ENCODE measurements around the gene CST11. TPM values are rescaled to one million over a fixed set of nuclear protein-coding genes. Genes with fewer than 3 reads are reported as not detected.

CST11 gene
- total and polyA plus RNA-seq, 7 experiments from 2014 or later: not detected

- peak overlapping the region; percentile 83 to 95 (median 89) for H3K27ac Mint-ChIP-seq
- CTCF ChIA-PET: interaction anchor here (1.0 to 1.1 kb wide), 2 partner anchors 22 to 70 kb away, joined by 3 read pairs; no protein-coding TSS in a partner anchor
- no peaks in the 10 kb centered on the region for H3K9me3 Mint-ChIP-seq
- H3K27me3 ChIP-seq (ENCODE audit: control insufficient read depth in 2 of 2, insufficient read depth in 2 of 2, low read length in 2 of 2): no peaks in the 10 kb centered on the region
- ATAC-seq: no peak
- intact Hi-C loops (cut with micrococcal nuclease): no loop called here
- peaks cover 0 to 6% (median 5%) of the 10 kb centered on the region in 5 donors for H3K36me3 Mint-ChIP-seq
- H3K4me3 Mint-ChIP-seq: peak overlapping the region; percentile 86 to 98 (median 93)
- peak overlapping the region; percentile 84 for H3K4me3 ChIP-seq (ENCODE audit: low read length)
- peaks cover 7 to 35% of the 10 kb centered on the region in 2 donors for H3K4me1 ChIP-seq (ENCODE audit: control insufficient read depth in 2 of 2, insufficient read depth in 2 of 2, low read length in 2 of 2)
- H3K4me1 Mint-ChIP-seq: peaks cover 26 to 63% (median 47%) of the 10 kb centered on the region in 7 donors
- POLR2A ChIA-PET: interaction anchor here (0.6 to 1.9 kb wide), 5 partner anchors 40 to 182 kb away, joined by 3 to 14 read pairs (median 4); partner anchors contain the start of gene NXT1
- peaks cover 0 to 7% (median 2%) of the 10 kb centered on the region in 5 donors for H3K27me3 Mint-ChIP-seq
- H3K9me3 ChIP-seq (ENCODE audit: control insufficient read depth in 2 of 3, low read length in 3 of 3): no peaks in the 10 kb centered on the region
- DNase-seq: no peak
- peaks cover 0 to 9% (median 0%) of the 10 kb centered on the region in 3 experiments for H3K36me3 ChIP-seq (ENCODE audit: control insufficient read depth in 2 of 3, insufficient read depth in 3 of 3, low read length in 3 of 3)
- peak overlapping the region; percentile 87 for H3K27ac ChIP-seq (ENCODE audit: low read depth, low read length)
Measured at GRCh38 chr20:23419657-23419994, 33.0 kb downstream of the CST11 start.

GRCh38 chr20:23417861-23418260, 34.8 kb downstream of the CST11 start:
- ChIA-PET POLR2A (interaction anchor here (0.9 kb wide), 1 partner anchor 68 kb away, joined by 3 read pairs; no protein-coding TSS in a partner anchor), CTCF (no interaction called here)
- Mint-ChIP-seq H3K4me3 (peak overlapping the region in 1 of 10 donors; percentile 51), H3K4me1 (peaks cover 29 to 66% (median 56%) of the 10 kb centered on the region in 7 donors), H3K9me3 (no peaks in the 10 kb centered on the region), H3K36me3 (peaks cover 0 to 7% (median 0%) of the 10 kb centered on the region in 5 donors), H3K27ac (peak overlapping the region in 2 of 9 donors; percentile 38 to 74), H3K27me3 (peaks cover 0 to under 1% (median 0%) of the 10 kb centered on the region in 5 donors)
- no peaks in the 10 kb centered on the region for H3K9me3 ChIP-seq (ENCODE audit: control insufficient read depth in 2 of 3, low read length in 3 of 3)
- no peaks in the 10 kb centered on the region for H3K27me3 ChIP-seq (ENCODE audit: control insufficient read depth in 2 of 2, insufficient read depth in 2 of 2, low read length in 2 of 2)
- H3K27ac ChIP-seq (ENCODE audit: low read depth, low read length): no peak overlapping the region
- no peak overlapping the region for H3K4me3 ChIP-seq (ENCODE audit: low read length)
- ATAC-seq (no peak), DNase-seq (no peak)
- intact Hi-C loops (cut with micrococcal nuclease): loop anchor here in 1 of 2 donors (2.0 kb wide), 1 partner anchor 1779 kb away; no protein-coding TSS in a partner anchor
- H3K4me1 ChIP-seq (ENCODE audit: control insufficient read depth in 2 of 2, insufficient read depth in 2 of 2, low read length in 2 of 2): peaks cover 7 to 35% of the 10 kb centered on the region in 2 donors
- H3K36me3 ChIP-seq (ENCODE audit: control insufficient read depth in 2 of 3, insufficient read depth in 3 of 3, low read length in 3 of 3): peaks cover 0 to 9% (median 0%) of the 10 kb centered on the region in 3 experiments

- peaks cover 0 to 7% (median 0%) of the 10 kb centered on the region in 3 experiments for H3K36me3 ChIP-seq (ENCODE audit: control insufficient read depth in 2 of 3, insufficient read depth in 3 of 3, low read length in 3 of 3)
- ChIA-PET CTCF (no interaction called here), POLR2A (no interaction called here)
- peaks cover 7 to 31% of the 10 kb centered on the region in 2 donors for H3K4me1 ChIP-seq (ENCODE audit: control insufficient read depth in 2 of 2, insufficient read depth in 2 of 2, low read length in 2 of 2)
- peak overlapping the region in 2 of 9 donors; percentile 7 to 36 for H3K27ac Mint-ChIP-seq
- H3K36me3 Mint-ChIP-seq: peaks cover 0 to 11% (median 0%) of the 10 kb centered on the region in 5 donors
- peak overlapping the region in 1 of 10 donors; percentile 10 for H3K4me3 Mint-ChIP-seq
- DNase-seq (no peak), ATAC-seq (peak; percentile 52)
- intact Hi-C loops (cut with micrococcal nuclease): loop anchor here in 1 of 2 donors (2.0 kb wide), 1 partner anchor 1781 kb away; no protein-coding TSS in a partner anchor
- H3K4me3 ChIP-seq (ENCODE audit: low read length): no peak overlapping the region
- H3K27me3 Mint-ChIP-seq: no peaks in the 10 kb centered on the region
- H3K9me3 Mint-ChIP-seq: no peaks in the 10 kb centered on the region
- H3K4me1 Mint-ChIP-seq: peaks cover 29 to 69% (median 59%) of the 10 kb centered on the region in 7 donors
- H3K9me3 ChIP-seq (ENCODE audit: control insufficient read depth in 2 of 3, low read length in 3 of 3): no peaks in the 10 kb centered on the region
- no peak overlapping the region for H3K27ac ChIP-seq (ENCODE audit: low read depth, low read length)
- no peaks in the 10 kb centered on the region for H3K27me3 ChIP-seq (ENCODE audit: control insufficient read depth in 2 of 2, insufficient read depth in 2 of 2, low read length in 2 of 2)
Measured at GRCh38 chr20:23415959-23416583, 36.6 kb downstream of the CST11 start.

GRCh38 chr20:23415555-23415954, 37.1 kb downstream of the CST11 start:
- Mint-ChIP-seq H3K27ac (peak overlapping the region in 2 of 9 donors; percentile 7 to 36), H3K4me3 (peak overlapping the region in 2 of 10 donors; percentile 4 to 25), H3K36me3 (peaks cover 0 to 12% (median 0%) of the 10 kb centered on the region in 5 donors), H3K4me1 (peaks cover 30 to 71% (median 61%) of the 10 kb centered on the region in 7 donors), H3K27me3 (no peaks in the 10 kb centered on the region), H3K9me3 (no peaks in the 10 kb centered on the region)
- DNase-seq (no peak), ATAC-seq (no peak)
- Histone ChIP-seq H3K4me3 (ENCODE audit: low read length) (no peak overlapping the region), H3K36me3 (ENCODE audit: control insufficient read depth in 2 of 3, insufficient read depth in 3 of 3, low read length in 3 of 3) (peaks cover 0 to 2% (median 0%) of the 10 kb centered on the region in 3 experiments), H3K9me3 (ENCODE audit: control insufficient read depth in 2 of 3, low read length in 3 of 3) (no peaks in the 10 kb centered on the region), H3K27ac (ENCODE audit: low read depth, low read length) (no peak overlapping the region), H3K27me3 (ENCODE audit: control insufficient read depth in 2 of 2, insufficient read depth in 2 of 2, low read length in 2 of 2) (no peaks in the 10 kb centered on the region), H3K4me1 (ENCODE audit: control insufficient read depth in 2 of 2, insufficient read depth in 2 of 2, low read length in 2 of 2) (peaks cover 7 to 31% of the 10 kb centered on the region in 2 donors)
- intact Hi-C loops (cut with micrococcal nuclease): no loop called here
- CTCF ChIA-PET: no interaction called here
- POLR2A ChIA-PET: interaction anchor here (0.5 kb wide), 1 partner anchor 13 kb away, joined by 3 read pairs; no protein-coding TSS in a partner anchor

DNA sequence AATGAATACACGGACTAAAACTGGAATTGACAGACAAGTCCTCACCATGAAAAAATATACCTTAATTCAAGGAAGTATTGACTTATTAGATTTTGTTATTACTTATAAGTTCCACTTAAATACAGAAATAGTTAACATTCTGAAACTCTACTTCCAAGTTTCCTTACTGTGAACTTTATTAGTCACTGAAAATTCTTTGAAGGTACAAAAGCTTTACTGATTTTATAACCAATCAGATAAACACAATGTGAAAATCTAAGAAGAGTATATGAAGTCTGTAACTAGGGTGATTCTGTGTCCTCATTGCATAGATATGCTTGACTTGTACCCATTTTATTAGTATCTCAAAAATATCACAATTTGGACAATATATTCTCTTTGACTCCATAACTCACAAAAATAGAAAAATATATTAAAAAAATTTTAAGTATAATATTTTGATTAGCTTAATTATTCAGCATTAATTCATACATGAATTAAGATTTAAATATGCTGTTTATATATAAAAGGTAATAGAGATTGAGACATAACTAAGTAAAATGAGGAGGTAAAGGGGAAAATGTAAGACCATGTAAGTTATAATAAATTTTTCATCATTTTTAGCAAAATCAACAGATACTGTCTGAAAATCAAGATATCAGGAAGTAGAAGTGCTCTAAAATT, 38.0 kb downstream of the CST11 start:
- no peaks in the 10 kb centered on the region for H3K27me3 Mint-ChIP-seq
- Histone ChIP-seq H3K27ac (ENCODE audit: low read depth, low read length) (no peak overlapping the region), H3K36me3 (ENCODE audit: control insufficient read depth in 2 of 3, insufficient read depth in 3 of 3, low read length in 3 of 3) (no peaks in the 10 kb centered on the region), H3K4me3 (ENCODE audit: low read length) (no peak overlapping the region), H3K4me1 (ENCODE audit: control insufficient read depth in 2 of 2, insufficient read depth in 2 of 2, low read length in 2 of 2) (peaks cover 5 to 27% of the 10 kb centered on the region in 2 donors), H3K9me3 (ENCODE audit: control insufficient read depth in 2 of 3, low read length in 3 of 3) (no peaks in the 10 kb centered on the region), H3K27me3 (ENCODE audit: control insufficient read depth in 2 of 2, insufficient read depth in 2 of 2, low read length in 2 of 2) (no peaks in the 10 kb centered on the region)
- CTCF ChIA-PET: no interaction called here
- H3K4me1 Mint-ChIP-seq: peaks cover 28 to 73% (median 62%) of the 10 kb centered on the region in 7 donors
- POLR2A ChIA-PET: interaction anchor here (0.5 kb wide), 1 partner anchor 12 kb away, joined by 3 read pairs; no protein-coding TSS in a partner anchor
- intact Hi-C loops (cut with micrococcal nuclease): no loop called here
- DNase-seq (no peak), ATAC-seq (no peak)
- H3K4me3 Mint-ChIP-seq: no peak overlapping the region
- H3K27ac Mint-ChIP-seq: no peak overlapping the region
- H3K36me3 Mint-ChIP-seq: peaks cover 0 to 12% (median 0%) of the 10 kb centered on the region in 5 donors
- no peaks in the 10 kb centered on the region for H3K9me3 Mint-ChIP-seq

GRCh38 chr20:23413862-23414422, 38.7 kb downstream of the CST11 start:
- Mint-ChIP-seq H3K4me3 (no peak overlapping the region), H3K27me3 (no peaks in the 10 kb centered on the region), H3K9me3 (no peaks in the 10 kb centered on the region), H3K4me1 (peaks cover 25 to 70% (median 58%) of the 10 kb centered on the region in 7 donors), H3K36me3 (peaks cover 0 to 12% (median 0%) of the 10 kb centered on the region in 5 donors), H3K27ac (no peak overlapping the region)
- peaks cover 0 to 23% of the 10 kb centered on the region in 2 donors for H3K4me1 ChIP-seq (ENCODE audit: control insufficient read depth in 2 of 2, insufficient read depth in 2 of 2, low read length in 2 of 2)
- ATAC-seq: no peak
- H3K27me3 ChIP-seq (ENCODE audit: control insufficient read depth in 2 of 2, insufficient read depth in 2 of 2, low read length in 2 of 2): no peaks in the 10 kb centered on the region
- intact Hi-C loops (cut with micrococcal nuclease): no loop called here
- POLR2A ChIA-PET: no interaction called here
- CTCF ChIA-PET: no interaction called here
- H3K36me3 ChIP-seq (ENCODE audit: control insufficient read depth in 2 of 3, insufficient read depth in 3 of 3, low read length in 3 of 3): no peaks in the 10 kb centered on the region
- no peaks in the 10 kb centered on the region for H3K9me3 ChIP-seq (ENCODE audit: control insufficient read depth in 2 of 3, low read length in 3 of 3)
- H3K27ac ChIP-seq (ENCODE audit: low read depth, low read length): no peak overlapping the region
- no peak for DNase-seq
- no peak overlapping the region for H3K4me3 ChIP-seq (ENCODE audit: low read length)
